Astrocyte of the spinal cord (primary cell): ENCODE results near the gene DTWD2.

Experiments used
- DNase-seq: peaks from one replicate; pipeline ENCODE4 v3.0.0; 2011; ENCODE audit warnings: low read depth, low spot score
- H3K4me3 ChIP-seq: 2 replicates; pipeline ENCODE4 v1.5.1; 2011; ENCODE audit warnings: low read depth, mild to moderate bottlenecking, low read length, moderate library complexity
- in situ Hi-C: cut with HindIII; loops from 2 replicates; pipeline ENCODE4 v1.10.0; 2017; ENCODE audit warnings: low sequenced_read_pairs
- TF ChIP-seq, protein P1 (sequence below): IDR thresholded peaks from 2 replicates; pipeline ENCODE4 v1.5.1; 2012; ENCODE audit warnings: low read depth, mild to moderate bottlenecking, low read length, inconsistent platforms

The DTWD2 gene

DNA sequence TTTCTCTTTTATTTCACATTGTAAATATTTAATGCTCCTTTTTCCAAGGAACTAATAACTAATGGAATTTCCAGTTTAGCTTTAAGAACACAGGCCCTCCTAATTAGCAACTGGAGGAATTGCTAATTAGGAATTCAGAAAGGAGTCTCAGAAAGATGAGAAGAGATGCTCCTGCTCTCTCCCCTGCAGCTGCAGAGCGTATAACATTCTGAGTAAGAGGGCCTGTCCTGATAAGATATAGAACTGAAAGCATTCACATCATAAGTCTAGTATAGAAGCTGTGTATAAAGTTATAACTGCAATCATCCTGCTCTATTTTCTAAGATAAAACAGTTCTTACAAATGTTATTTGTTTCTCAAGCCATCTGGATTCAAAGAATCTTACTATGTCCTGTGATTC is 83.2 kb downstream of the DTWD2 start:
- TF ChIP-seq, protein P1, sequence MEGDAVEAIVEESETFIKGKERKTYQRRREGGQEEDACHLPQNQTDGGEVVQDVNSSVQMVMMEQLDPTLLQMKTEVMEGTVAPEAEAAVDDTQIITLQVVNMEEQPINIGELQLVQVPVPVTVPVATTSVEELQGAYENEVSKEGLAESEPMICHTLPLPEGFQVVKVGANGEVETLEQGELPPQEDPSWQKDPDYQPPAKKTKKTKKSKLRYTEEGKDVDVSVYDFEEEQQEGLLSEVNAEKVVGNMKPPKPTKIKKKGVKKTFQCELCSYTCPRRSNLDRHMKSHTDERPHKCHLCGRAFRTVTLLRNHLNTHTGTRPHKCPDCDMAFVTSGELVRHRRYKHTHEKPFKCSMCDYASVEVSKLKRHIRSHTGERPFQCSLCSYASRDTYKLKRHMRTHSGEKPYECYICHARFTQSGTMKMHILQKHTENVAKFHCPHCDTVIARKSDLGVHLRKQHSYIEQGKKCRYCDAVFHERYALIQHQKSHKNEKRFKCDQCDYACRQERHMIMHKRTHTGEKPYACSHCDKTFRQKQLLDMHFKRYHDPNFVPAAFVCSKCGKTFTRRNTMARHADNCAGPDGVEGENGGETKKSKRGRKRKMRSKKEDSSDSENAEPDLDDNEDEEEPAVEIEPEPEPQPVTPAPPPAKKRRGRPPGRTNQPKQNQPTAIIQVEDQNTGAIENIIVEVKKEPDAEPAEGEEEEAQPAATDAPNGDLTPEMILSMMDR: no peak
- DNase-seq: no peak
- in situ Hi-C loops: no loop called here
- no peak overlapping the region for H3K4me3 ChIP-seq

DNA sequence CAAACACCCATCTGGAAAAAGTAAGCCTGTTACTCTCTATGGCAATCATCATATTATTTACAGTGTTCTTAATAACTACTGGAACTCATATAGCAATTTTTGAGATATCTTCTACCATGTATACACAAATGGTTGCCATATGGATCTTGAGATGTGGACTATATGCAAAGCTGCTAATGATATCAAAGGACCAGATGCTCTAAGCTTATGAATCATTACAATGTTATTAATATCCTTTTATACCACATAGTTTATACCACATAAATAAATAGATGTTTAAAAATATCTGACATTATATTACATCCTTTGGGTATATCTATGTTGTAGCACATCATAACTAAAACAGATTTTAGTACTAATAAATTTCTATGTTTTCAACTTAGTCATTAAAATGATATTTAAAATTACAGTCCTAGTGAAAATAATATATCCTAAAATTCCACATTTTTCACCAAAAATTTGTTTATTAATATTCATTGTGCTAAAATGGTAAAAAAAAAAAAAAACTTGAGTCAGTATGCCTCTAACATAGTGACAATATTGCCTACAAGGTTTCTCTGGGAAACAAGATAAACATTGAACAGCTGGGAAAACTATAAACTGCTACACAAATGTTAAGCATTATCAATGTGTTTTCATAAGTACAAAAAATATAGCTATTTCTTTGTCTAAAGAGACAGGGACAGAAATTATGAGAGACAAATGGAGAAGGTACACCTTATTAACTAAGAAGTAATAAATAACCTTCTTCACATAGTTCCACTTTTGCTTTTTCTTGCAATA is 85.5 kb downstream of the DTWD2 start:
- in situ Hi-C loops: no loop called here
- DNase-seq: no peak
- H3K4me3 ChIP-seq: no peak overlapping the region
- TF ChIP-seq, protein P1: no peak

DNA sequence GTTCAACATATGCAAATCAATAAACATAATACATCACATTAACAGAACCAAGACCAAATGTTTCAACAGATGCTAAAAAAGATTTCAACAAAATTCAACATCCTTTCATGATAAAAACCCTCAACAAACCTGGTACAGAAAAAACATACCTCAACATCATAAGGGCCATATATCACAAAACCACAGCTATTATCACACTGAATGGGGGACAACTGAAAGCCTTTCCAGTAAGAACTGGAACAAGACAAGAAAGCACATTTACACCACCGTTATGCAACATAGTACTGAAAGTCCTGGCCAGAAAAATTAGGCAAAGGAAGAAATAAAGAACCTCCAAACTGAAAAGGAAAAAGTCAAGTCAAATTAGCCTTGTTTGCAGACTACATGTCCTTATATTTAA is 93.6 kb downstream of the DTWD2 start:
- no peak overlapping the region for H3K4me3 ChIP-seq
- DNase-seq: no peak
- in situ Hi-C loops: no loop called here
- TF ChIP-seq, protein P1: no peak

GRCh38 chr5:118891252-118891651 is 97.1 kb downstream of the DTWD2 start:
- TF ChIP-seq, protein P1: no peak
- in situ Hi-C loops: no loop called here
- H3K4me3 ChIP-seq: no peak overlapping the region
- DNase-seq: no peak

DNA sequence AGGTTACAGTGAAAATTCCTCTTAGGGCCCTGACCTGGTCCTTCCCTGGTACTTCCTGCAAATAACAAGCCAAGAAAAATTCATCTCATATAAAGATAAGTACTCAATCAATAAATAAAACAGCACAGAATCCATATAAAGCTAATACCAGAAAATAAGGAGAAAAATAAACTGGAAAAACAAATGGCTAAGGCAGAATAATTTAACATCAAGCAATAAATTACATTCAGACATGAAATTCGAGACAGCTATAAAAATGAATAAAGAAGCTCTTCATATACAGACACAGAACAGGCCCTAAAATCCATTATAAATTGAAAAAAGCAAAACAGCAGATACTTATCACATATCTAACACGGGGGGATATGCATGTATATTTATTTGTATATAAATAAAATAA is 99.2 kb downstream of the DTWD2 start:
- no peak for DNase-seq
- H3K4me3 ChIP-seq: no peak overlapping the region
- TF ChIP-seq, protein P1: no peak
- in situ Hi-C loops: no loop called here

GRCh38 chr5:118888556-118888955 is 99.8 kb downstream of the DTWD2 start:
- no peak for DNase-seq
- in situ Hi-C loops: no loop called here
- no peak overlapping the region for H3K4me3 ChIP-seq
- TF ChIP-seq, protein P1: no peak
